Cardiac fibroblast (primary cell): ENCODE results near the gene MX2.

ENCODE experiments used
- DNase-seq, 2 donors: peaks; one replicate each; pipeline versions ENCODE4 v3.0.0 to v3.0.0-alpha.2; 2010; ENCODE audit warnings: low read depth in 2 of 2
- H3K4me3 ChIP-seq, 2 donors: replicated peaks in 1 of 2; 1 replicate in 1 of 2; 2 replicates in 1 of 2; pipeline ENCODE4 v1.5.1; 2011; ENCODE audit warnings: low read depth in 2 of 2, low read length in 2 of 2, mild to moderate bottlenecking in 2 of 2, moderate library complexity in 1 of 2
- TF ChIP-seq, protein P1 (sequence below): IDR thresholded peaks from one replicate; pipeline ENCODE4 v1.5.1; 2011; ENCODE audit warnings: low read depth, mild to moderate bottlenecking, low read length, inconsistent platforms

Gene MX2

DNA sequence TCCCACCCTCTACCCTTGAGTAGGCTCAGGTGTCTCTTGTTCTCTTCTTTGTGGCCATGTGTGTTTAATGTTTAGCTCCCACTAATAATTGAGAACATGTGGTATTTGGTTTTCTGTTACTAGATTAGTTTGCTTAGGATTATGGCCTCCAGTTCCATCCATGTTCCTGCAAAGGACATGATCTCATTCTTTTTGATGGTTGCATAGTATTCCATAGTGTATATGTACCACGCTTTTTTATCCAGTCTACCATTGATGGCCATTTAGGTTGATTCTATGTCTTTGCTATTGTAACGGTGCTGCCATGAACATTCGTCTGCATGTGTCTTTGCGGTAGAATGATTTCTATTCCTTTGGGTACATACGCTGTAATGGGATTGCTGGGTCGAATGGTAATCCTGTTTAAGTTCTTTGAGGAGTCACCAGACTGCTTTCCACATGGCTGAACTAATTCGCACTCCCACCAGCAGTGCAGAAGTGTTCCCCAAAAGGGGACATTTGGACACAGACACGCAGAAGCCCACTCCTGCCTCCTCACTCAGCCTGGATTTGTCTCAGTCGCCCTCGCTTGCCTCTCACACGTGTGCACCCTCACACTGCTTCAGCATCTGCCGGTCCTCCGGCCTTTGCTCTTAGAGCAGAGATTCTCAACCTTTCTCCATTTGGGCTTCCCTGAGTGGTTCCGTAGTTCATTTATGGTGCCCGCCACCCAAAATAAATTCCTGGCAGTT lies 3.7 kb downstream of the MX2 start:
- TF ChIP-seq, protein P1, sequence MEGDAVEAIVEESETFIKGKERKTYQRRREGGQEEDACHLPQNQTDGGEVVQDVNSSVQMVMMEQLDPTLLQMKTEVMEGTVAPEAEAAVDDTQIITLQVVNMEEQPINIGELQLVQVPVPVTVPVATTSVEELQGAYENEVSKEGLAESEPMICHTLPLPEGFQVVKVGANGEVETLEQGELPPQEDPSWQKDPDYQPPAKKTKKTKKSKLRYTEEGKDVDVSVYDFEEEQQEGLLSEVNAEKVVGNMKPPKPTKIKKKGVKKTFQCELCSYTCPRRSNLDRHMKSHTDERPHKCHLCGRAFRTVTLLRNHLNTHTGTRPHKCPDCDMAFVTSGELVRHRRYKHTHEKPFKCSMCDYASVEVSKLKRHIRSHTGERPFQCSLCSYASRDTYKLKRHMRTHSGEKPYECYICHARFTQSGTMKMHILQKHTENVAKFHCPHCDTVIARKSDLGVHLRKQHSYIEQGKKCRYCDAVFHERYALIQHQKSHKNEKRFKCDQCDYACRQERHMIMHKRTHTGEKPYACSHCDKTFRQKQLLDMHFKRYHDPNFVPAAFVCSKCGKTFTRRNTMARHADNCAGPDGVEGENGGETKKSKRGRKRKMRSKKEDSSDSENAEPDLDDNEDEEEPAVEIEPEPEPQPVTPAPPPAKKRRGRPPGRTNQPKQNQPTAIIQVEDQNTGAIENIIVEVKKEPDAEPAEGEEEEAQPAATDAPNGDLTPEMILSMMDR = no peak
- DNase-seq = no peak
- H3K4me3 ChIP-seq = no peak overlapping the region

DNA sequence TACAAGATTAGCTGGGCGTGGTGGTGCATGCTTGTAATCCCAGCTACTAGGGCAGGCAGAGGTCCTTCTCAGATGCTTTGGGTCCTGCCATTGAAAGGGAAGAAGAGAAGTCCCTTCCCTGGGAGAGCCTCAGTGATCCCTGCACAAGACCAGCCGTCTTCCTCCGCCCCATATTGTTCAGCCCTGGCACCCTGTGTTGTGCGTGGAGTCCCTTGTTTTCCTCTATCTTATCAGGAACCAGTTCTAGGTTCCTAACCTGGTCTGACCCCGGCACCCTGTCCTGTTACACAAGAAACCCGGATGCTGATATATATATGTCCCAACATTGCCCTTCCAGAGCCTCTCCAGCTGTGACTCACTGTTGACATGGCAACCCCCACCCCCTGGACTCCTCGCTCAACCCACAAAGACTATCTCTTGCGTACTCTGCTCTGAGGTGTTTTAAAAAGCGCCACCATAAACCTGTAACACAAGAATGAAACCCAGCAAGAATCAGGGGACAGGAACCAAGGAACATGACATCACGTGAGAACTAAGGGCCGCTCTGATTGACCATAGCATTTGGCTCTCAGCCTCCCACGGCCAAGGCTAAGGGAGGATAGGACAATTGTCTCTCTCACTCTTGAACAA lies 4.8 kb downstream of the MX2 start:
- H3K4me3 ChIP-seq = no peak overlapping the region
- DNase-seq = peak; percentile 81 to 85
- TF ChIP-seq, protein P1 = no peak

DNA sequence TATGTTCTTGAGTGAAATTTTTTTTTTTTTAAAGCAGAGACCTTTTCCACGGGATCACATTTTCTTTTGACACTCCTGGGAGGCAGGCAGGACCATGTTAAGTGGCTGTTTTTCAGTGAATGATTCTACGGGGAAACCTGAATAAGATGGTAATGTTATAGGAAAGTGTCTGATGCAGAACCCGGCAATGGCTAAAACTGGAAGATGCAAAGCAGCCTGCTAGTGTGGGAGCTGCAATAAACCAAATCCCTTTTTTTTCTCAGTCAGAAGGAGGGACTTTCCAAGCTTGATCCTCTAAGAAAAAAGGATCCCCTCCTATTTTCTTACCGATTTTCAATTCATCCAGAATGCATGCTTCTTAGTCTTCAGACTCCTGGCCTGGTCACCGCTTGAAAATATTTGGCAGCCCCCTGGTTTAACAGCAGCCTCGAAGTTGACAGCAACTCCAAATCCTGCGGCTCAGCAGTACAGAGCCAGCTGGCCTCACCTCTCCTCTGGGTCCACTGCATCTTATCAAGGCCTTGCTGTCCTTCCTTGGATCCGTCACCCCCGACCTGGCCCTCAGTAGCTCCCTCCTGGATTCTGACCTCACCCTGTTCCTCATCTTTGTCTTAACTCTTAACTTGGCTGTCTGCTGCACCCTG lies 5.6 kb downstream of the MX2 start:
- no peak for DNase-seq
- TF ChIP-seq, protein P1 = no peak
- no peak overlapping the region for H3K4me3 ChIP-seq

DNA sequence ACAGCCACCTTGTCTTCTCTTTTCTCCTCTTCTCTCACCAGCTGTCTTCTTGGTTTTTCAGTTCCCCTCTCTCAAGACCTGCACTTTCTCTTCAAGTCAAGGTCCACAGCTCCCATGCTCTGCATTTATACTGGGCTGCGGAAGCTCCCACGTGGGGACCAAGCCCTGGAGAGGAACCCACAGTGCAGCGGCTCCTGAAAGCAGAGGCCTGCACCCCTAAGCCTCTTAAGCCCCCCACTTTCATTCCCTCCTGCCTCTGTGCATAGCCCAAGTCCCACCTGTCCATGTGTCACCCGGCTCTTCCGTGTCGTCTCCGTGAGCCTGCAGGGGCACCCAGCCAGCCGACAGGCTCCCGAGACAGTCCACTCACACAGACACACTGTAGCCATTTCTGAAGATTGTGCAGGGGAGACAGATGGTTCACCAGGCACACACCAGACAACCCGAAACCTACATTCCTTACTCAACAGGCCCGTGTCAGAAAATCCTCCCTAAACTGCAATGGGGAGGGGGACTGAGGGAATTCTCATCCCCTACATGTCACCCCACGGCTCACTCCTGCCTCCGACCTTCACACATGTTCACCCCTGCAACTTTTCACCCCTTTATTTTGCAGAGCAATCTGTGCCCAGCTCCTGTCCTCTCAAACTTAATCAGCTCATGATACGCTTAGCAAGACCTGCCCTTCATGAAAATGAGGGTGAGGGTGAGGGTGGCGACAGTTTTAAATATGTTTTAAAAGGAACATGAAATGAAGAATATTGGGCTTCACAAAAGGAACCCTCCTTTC lies 6.3 kb downstream of the MX2 start:
- no peak for DNase-seq

DNA sequence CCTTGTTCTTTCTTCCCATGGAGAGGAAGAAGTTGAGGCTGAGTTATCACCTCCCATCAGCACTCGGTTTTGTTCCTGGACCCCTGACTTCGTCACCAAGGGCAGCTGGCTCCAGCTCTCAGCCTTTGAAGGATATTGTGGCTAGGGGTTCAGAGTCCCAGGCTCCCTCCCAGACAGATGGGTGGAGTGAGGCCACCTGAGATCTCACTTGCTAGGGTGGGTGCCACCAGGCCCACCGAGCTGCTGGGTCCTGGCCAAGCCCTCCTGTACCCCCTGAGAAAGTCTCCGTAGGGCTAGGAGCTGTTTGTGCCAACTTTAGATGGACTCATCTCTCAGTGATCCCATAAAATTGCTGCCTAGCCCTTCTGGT lies 6.9 kb downstream of the MX2 start:
- no peak overlapping the region for H3K4me3 ChIP-seq
- TF ChIP-seq, protein P1 = no peak
- no peak for DNase-seq

More for the DNA sequence above, 6.3 kb downstream of the MX2 start:
- no peak overlapping the region for H3K4me3 ChIP-seq
- TF ChIP-seq, protein P1 = no peak

DNA sequence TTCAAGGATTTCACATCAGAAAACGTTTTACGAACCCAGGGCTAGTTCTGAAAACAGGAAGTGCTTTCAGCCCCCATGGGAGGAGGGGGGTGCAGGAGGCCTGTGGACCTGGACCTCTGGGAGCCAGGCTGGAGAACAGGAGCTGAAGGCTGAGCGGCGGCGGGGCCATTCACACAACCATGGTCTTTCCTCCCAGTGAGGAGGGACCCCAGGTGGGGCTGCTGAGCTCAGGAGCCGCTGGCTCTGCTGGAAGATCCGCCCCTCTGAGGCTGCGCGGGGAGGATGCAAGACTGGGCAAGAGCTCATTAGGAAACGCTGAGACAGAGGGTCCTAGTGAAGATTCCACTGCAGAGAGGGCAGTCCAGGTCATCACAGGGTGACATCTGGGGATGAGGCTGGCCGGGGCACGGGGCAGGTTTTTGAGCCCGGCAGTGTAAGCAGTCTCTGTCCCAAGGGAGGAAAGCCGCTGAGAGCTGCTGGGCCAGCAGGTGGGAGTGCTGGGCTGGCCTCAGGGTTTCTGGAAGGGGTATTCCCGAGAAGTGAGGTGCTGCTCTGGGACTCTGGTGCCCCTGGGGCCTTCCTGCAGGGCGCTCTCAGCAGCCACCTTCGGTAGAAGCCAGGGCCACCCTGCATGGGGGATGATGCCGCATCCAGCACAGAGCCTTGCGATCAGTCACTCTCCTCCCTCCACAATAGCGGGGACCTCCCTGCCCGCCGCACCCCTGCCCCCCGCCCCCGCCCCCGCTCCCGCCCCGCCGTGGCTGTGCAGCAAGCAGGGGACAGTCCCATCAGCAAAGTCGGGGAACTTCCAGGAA lies 7.5 kb downstream of the MX2 start:
- peak; percentile 3 to 19 for DNase-seq
- H3K4me3 ChIP-seq = no peak overlapping the region
- TF ChIP-seq, protein P1 = no peak
